ENCODE data around the gene GPNMB. TPM values are rescaled to one million over a fixed set of nuclear protein-coding genes. Genes with fewer than 3 reads are reported as not detected.

GPNMB gene
- polyA plus RNA-seq, 3 donors, result 1.3 to 3.0 (median 1.5) TPM

DNA sequence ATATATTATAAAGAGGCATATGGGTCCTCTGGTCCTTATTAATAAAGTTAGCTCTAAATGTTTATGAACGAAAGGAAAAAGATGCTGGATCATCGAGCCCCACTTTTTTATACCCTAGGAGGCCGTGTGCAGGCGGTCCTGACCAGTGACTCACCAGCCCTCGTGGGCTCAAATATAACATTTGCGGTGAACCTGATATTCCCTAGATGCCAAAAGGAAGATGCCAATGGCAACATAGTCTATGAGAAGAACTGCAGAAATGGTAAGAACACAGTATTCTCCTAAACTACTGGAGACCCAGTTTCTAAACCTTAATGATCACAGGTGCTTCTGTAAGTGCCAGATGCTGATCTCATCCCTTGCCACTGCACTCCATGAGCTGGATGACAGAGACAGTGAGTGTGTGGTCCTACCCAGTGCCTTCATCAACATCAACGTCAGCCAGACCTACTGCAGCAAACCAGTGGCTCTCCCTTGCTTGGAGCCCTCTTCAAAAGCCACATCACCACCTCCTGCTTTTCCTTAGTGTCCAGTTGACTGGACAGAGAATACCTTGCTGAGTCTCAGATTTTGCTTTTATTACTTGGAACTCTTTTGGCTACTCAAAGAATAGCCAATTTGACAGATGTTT lies 7.6 kb downstream of the GPNMB start:
- no peak for DNase-seq
- intact Hi-C loops (cut with micrococcal nuclease), result no loop called here
- Histone ChIP-seq H2AFZ (ENCODE audit: insufficient read depth, low read depth, low read length, poor library complexity, severe bottlenecking) (no peak overlapping the region), H3K27ac (ENCODE audit: low read depth in 1 of 2, low read length in 2 of 2) (no peak overlapping the region), H3K9ac (ENCODE audit: insufficient read depth, low read length, poor library complexity, severe bottlenecking) (no peak overlapping the region), H3K4me3 (replicated peaks in 1 of 3; ENCODE audit: low read depth in 2 of 3, low read length in 3 of 3) (no peak overlapping the region), H3K4me1 (ENCODE audit: control insufficient read depth in 1 of 2, insufficient read depth in 2 of 2, low read length in 2 of 2) (peaks cover 0 to under 1% of the 10 kb centered on the region in 2 donors), H3K4me2 (replicated peaks; ENCODE audit: extremely low read depth, low read length, poor library complexity, severe bottlenecking) (no peak overlapping the region), H3K79me2 (ENCODE audit: insufficient read depth, low read length) (no peaks in the 10 kb centered on the region), H3K9me3 (replicated peaks in 1 of 2; ENCODE audit: control insufficient read depth in 1 of 2, insufficient read depth in 1 of 2, low read length in 2 of 2) (no peaks in the 10 kb centered on the region), H4K20me1 (ENCODE audit: insufficient read depth, low read length) (no peaks in the 10 kb centered on the region), H3K27me3 (ENCODE audit: control insufficient read depth in 2 of 2, insufficient read depth in 2 of 2, low read length in 2 of 2) (peaks cover 6 to 8% of the 10 kb centered on the region in 2 donors), H3K36me3 (replicated peaks in 1 of 2; ENCODE audit: control insufficient read depth in 1 of 2, insufficient read depth in 2 of 2, low read length in 2 of 2) (no peaks in the 10 kb centered on the region)
- no peak overlapping the region for H3K4me3 Mint-ChIP-seq
- TF ChIP-seq, protein P1, sequence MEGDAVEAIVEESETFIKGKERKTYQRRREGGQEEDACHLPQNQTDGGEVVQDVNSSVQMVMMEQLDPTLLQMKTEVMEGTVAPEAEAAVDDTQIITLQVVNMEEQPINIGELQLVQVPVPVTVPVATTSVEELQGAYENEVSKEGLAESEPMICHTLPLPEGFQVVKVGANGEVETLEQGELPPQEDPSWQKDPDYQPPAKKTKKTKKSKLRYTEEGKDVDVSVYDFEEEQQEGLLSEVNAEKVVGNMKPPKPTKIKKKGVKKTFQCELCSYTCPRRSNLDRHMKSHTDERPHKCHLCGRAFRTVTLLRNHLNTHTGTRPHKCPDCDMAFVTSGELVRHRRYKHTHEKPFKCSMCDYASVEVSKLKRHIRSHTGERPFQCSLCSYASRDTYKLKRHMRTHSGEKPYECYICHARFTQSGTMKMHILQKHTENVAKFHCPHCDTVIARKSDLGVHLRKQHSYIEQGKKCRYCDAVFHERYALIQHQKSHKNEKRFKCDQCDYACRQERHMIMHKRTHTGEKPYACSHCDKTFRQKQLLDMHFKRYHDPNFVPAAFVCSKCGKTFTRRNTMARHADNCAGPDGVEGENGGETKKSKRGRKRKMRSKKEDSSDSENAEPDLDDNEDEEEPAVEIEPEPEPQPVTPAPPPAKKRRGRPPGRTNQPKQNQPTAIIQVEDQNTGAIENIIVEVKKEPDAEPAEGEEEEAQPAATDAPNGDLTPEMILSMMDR (IDR thresholded peaks at IDR 0.05), result no peak
- peaks cover 11 to 16% (median 13%) of the 10 kb centered on the region in 3 donors for H3K27me3 Mint-ChIP-seq (ENCODE audit: low read depth in 3 of 3)
- WGBS (ENCODE audit: insufficient coverage), result 92% methylated on average over 1 of the region's 7 CpGs
- H3K9me3 Mint-ChIP-seq, result peaks cover 4 to 9% (median 5%) of the 10 kb centered on the region in 7 donors
- peaks cover 0 to 1% of the 10 kb centered on the region in 2 donors for H3K36me3 Mint-ChIP-seq
- peaks cover 2% of the 10 kb centered on the region for H3K4me1 Mint-ChIP-seq
- no peak overlapping the region for H3K27ac Mint-ChIP-seq

- peaks cover 3 to 6% (median 3%) of the 10 kb centered on the region in 7 donors for H3K9me3 Mint-ChIP-seq
- H3K36me3 ChIP-seq (replicated peaks in 1 of 2; ENCODE audit: control insufficient read depth in 1 of 2, insufficient read depth in 2 of 2, low read length in 2 of 2), result no peaks in the 10 kb centered on the region
- peaks cover 6 to 8% of the 10 kb centered on the region in 2 donors for H3K27me3 ChIP-seq (ENCODE audit: control insufficient read depth in 2 of 2, insufficient read depth in 2 of 2, low read length in 2 of 2)
- H3K4me2 ChIP-seq (replicated peaks; ENCODE audit: extremely low read depth, low read length, poor library complexity, severe bottlenecking), result no peak overlapping the region
- H3K4me3 Mint-ChIP-seq, result no peak overlapping the region
- 96% methylated on average over 4 of the region's 7 CpGs for WGBS (ENCODE audit: insufficient coverage)
- no peak overlapping the region for H3K27ac ChIP-seq (ENCODE audit: low read depth in 1 of 2, low read length in 2 of 2)
- H2AFZ ChIP-seq (ENCODE audit: insufficient read depth, low read depth, low read length, poor library complexity, severe bottlenecking), result no peak overlapping the region
- no peaks in the 10 kb centered on the region for H3K9me3 ChIP-seq (replicated peaks in 1 of 2; ENCODE audit: control insufficient read depth in 1 of 2, insufficient read depth in 1 of 2, low read length in 2 of 2)
- H3K4me1 ChIP-seq (ENCODE audit: control insufficient read depth in 1 of 2, insufficient read depth in 2 of 2, low read length in 2 of 2), result no peaks in the 10 kb centered on the region
- H4K20me1 ChIP-seq (ENCODE audit: insufficient read depth, low read length), result no peaks in the 10 kb centered on the region
- intact Hi-C loops (cut with micrococcal nuclease), result no loop called here
- no peak for DNase-seq
- H3K27ac Mint-ChIP-seq, result no peak overlapping the region
- peaks cover 11 to 14% (median 12%) of the 10 kb centered on the region in 3 donors for H3K27me3 Mint-ChIP-seq (ENCODE audit: low read depth in 3 of 3)
- no peak overlapping the region for H3K4me3 ChIP-seq (replicated peaks in 1 of 3; ENCODE audit: low read depth in 2 of 3, low read length in 3 of 3)
- TF ChIP-seq, protein P1 (IDR thresholded peaks at IDR 0.05), result no peak
- no peak overlapping the region for H3K9ac ChIP-seq (ENCODE audit: insufficient read depth, low read length, poor library complexity, severe bottlenecking)
- no peaks in the 10 kb centered on the region for H3K4me1 Mint-ChIP-seq
- H3K79me2 ChIP-seq (ENCODE audit: insufficient read depth, low read length), result no peaks in the 10 kb centered on the region
- no peaks in the 10 kb centered on the region for H3K36me3 Mint-ChIP-seq
Observed at GRCh38 chr7:23256731-23257130, 10.2 kb downstream of the GPNMB start.
